Suprapubic skin (tissue), 4 donors: ENCODE data around the gene SLC12A5. TPM values are rescaled to one million over a fixed set of nuclear protein-coding genes. Genes with fewer than 3 reads are reported as not detected.

Experiments used
- DNase-seq, 2 donors: peaks; one replicate each; pipeline ENCODE4 v3.0.0-alpha.2; 2019; ENCODE audit warnings: low spot score in 2 of 2
- H3K27ac ChIP-seq: fragments of 200-600 bp; sonication (generic); one replicate; pipeline ENCODE4 v1.5.1; 2019
- H3K27me3 ChIP-seq: fragments of 200-600 bp; sonication (generic); one replicate; pipeline ENCODE4 v1.5.1; 2019
- H3K36me3 ChIP-seq: fragments of 200-600 bp; sonication (generic); one replicate; pipeline ENCODE4 v1.5.1; 2019
- H3K4me1 ChIP-seq: fragments of 200-600 bp; sonication (generic); one replicate; pipeline ENCODE4 v1.5.1; 2019
- H3K4me3 ChIP-seq: fragments of 200-600 bp; sonication (generic); one replicate; pipeline ENCODE4 v1.5.1; 2019; ENCODE audit warnings: mild to moderate bottlenecking
- H3K9me3 ChIP-seq: fragments of 200-600 bp; sonication (generic); one replicate; pipeline ENCODE4 v1.5.1; 2019
- EP300 ChIP-seq: sonication (generic); formaldehyde crosslinking; IDR thresholded peaks from one replicate; pipeline ENCODE4 v1.6.1; 2017; ENCODE audit warnings: antibody characterized with exemption
- POLR2A ChIP-seq, 2 donors: fragments of 450-650 bp; IDR thresholded peaks; one replicate each; pipeline ENCODE4 v1.6.1; 2017; ENCODE audit warnings: antibody characterized with exemption in 2 of 2, mild to moderate bottlenecking in 2 of 2, moderate library complexity in 2 of 2
- POLR2AphosphoS5 ChIP-seq, 3 donors: sonication (generic); formaldehyde crosslinking; IDR thresholded peaks; one replicate each; pipeline ENCODE4 v1.6.1; 2017; ENCODE audit warnings: antibody characterized with exemption in 3 of 3
- WGBS: methylation state at CpG from one replicate; pipeline ENCODE4 v1.1.5; 2018; 5-methylcytosine and 5-hydroxymethylcytosine counted together
- total RNA-seq, 4 donors: library from RNA; depleted of rRNA; stranded (reverse); fragments of >200 nt; gene quantifications; one replicate each; pipeline ENCODE4 v1.1.0, GENCODE V29; 2016
- TF ChIP-seq, protein P1 (sequence below), 2 donors: fragments of 200-600 bp in 1 of 2; fragments of 450-650 bp in 1 of 2; sonication (generic) in 1 of 2; IDR thresholded peaks; one replicate each; pipeline ENCODE4 v1.5.1; 2016 to 2019; ENCODE audit warnings: antibody characterized with exemption in 2 of 2, mild to moderate bottlenecking in 1 of 2, moderate library complexity in 1 of 2

SLC12A5 gene
- total RNA-seq, 4 donors from 2014 or later: 0.40 TPM; not detected in 3

GRCh38 chr20:46063652-46064054 lies 34.6 kb downstream of the SLC12A5 start:
- DNase-seq: no peak
- WGBS: 66% methylated on average over 3 of the region's 3 CpGs
- Histone ChIP-seq H3K27ac (no peak overlapping the region), H3K4me3 (no peak overlapping the region), H3K9me3 (no peaks in the 10 kb centered on the region), H3K27me3 (no peaks in the 10 kb centered on the region), H3K4me1 (peaks cover 19% of the 10 kb centered on the region), H3K36me3 (peaks cover 84% of the 10 kb centered on the region)
- TF ChIP-seq, protein P1, sequence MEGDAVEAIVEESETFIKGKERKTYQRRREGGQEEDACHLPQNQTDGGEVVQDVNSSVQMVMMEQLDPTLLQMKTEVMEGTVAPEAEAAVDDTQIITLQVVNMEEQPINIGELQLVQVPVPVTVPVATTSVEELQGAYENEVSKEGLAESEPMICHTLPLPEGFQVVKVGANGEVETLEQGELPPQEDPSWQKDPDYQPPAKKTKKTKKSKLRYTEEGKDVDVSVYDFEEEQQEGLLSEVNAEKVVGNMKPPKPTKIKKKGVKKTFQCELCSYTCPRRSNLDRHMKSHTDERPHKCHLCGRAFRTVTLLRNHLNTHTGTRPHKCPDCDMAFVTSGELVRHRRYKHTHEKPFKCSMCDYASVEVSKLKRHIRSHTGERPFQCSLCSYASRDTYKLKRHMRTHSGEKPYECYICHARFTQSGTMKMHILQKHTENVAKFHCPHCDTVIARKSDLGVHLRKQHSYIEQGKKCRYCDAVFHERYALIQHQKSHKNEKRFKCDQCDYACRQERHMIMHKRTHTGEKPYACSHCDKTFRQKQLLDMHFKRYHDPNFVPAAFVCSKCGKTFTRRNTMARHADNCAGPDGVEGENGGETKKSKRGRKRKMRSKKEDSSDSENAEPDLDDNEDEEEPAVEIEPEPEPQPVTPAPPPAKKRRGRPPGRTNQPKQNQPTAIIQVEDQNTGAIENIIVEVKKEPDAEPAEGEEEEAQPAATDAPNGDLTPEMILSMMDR (IDR thresholded peaks at IDR 0.05): no peak
- no peak for TF ChIP-seq EP300
- no peak for TF ChIP-seq POLR2AphosphoS5 (IDR thresholded peaks at IDR 0.05)

DNA sequence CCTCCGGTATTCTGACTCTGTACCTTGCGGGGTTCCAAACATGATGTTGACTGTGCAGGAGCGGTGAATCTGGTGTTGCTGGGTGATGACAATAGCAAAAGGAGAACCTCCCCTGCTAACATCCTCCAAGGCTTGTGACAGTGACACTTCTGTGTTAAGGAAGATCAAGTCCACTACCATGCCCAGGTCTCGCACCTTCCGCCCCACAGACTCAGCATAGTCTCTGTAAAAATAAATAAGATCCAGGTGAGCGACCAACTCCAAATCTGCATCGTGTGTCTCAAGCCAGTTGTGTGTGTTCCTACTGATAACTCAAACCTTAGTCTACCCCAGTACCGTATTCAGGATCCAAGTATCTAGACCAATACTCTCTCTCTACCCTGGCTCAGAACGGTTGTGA lies 36.0 kb downstream of the SLC12A5 start:
- TF ChIP-seq EP300 (no peak), POLR2AphosphoS5 (IDR thresholded peaks at IDR 0.05) (no peak), POLR2A (IDR thresholded peaks at IDR 0.05) (no peak)
- TF ChIP-seq, protein P1 (IDR thresholded peaks at IDR 0.05): no peak
- H3K4me3 ChIP-seq: no peak overlapping the region
- H3K27me3 ChIP-seq: no peaks in the 10 kb centered on the region
- peaks cover 96% of the 10 kb centered on the region for H3K36me3 ChIP-seq
- 93% methylated on average over 9 of the region's 9 CpGs for WGBS
- no peak overlapping the region for H3K27ac ChIP-seq
- no peak for DNase-seq
- peaks cover 11% of the 10 kb centered on the region for H3K4me1 ChIP-seq
- H3K9me3 ChIP-seq: no peaks in the 10 kb centered on the region

DNA sequence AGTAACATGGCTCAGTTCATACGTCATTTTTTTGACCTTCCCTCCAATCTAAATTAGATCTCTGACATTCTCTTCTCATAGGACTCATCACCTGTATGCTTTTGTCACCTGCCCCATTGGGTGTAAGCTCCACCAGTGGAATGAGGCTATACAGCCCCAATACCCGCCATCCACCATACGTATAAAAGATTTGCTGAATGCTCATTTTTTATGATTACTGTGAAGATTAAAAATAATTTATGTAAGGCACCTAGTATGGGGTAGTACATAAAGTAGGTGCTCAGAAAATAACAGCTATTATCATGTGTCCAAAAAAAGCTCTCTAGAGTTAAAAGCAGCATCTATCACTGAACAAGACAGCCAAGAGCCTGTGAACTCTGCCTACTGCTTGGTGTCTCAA lies 36.7 kb downstream of the SLC12A5 start:
- TF ChIP-seq POLR2AphosphoS5 (IDR thresholded peaks at IDR 0.05): no peak
- no peak for TF ChIP-seq POLR2A (IDR thresholded peaks at IDR 0.05)
- no peak for TF ChIP-seq EP300
- TF ChIP-seq, protein P1 (IDR thresholded peaks at IDR 0.05): no peak
- Histone ChIP-seq H3K27me3 (no peaks in the 10 kb centered on the region), H3K9me3 (no peaks in the 10 kb centered on the region), H3K27ac (no peak overlapping the region), H3K4me1 (peaks cover 11% of the 10 kb centered on the region), H3K36me3 (peaks cover 92% of the 10 kb centered on the region), H3K4me3 (no peak overlapping the region)
- DNase-seq: no peak
- WGBS: 96% methylated on average over 3 of the region's 3 CpGs

DNA sequence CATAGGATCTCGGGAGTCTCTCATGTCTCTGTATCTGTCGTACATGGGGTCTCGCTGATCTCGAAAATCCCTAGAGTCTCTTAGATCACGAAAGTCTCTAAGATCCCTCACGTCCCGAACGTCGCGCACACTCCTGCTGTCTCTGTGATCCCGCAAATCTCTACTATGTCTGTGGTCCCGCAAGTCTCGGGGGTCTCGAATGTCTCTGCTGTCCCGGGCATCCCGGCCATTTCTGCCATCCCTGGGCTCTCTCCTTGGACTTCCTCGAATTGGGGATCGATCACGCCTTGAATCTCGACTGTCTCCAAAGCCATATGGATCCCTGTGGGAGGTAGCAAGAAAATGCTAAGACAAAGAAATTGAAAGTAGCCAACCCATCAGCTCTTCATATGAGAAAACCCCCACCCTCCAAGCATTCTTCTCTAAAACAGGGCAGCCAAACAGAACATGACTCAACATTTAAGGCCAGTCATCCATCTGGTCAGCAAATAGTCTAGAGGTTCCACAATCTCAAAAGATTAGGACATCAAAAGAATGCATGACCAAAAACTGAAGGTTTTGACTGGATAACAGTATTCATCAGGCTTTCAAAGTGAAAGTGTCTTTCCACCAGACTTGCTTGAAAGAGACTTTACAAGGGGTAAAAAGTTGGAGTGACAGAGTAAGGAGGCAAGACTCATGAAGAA lies 41.3 kb downstream of the SLC12A5 start:
- H3K4me3 ChIP-seq: no peak overlapping the region
- H3K4me1 ChIP-seq: no peaks in the 10 kb centered on the region
- 95% methylated on average over 20 of the region's 20 CpGs for WGBS
- H3K27ac ChIP-seq: no peak overlapping the region
- H3K27me3 ChIP-seq: no peaks in the 10 kb centered on the region
- TF ChIP-seq, protein P1 (IDR thresholded peaks at IDR 0.05): no peak
- TF ChIP-seq POLR2A (IDR thresholded peaks at IDR 0.05) (no peak), EP300 (no peak), POLR2AphosphoS5 (IDR thresholded peaks at IDR 0.05) (no peak)
- H3K9me3 ChIP-seq: no peaks in the 10 kb centered on the region
- DNase-seq: no peak
- H3K36me3 ChIP-seq: peaks cover 60% of the 10 kb centered on the region

GRCh38 chr20:46071573-46071972 lies 42.6 kb downstream of the SLC12A5 start:
- H3K36me3 ChIP-seq: peaks cover 51% of the 10 kb centered on the region

More at GRCh38 chr20:46071573-46071972, 42.6 kb downstream of the SLC12A5 start:
- H3K9me3 ChIP-seq: no peaks in the 10 kb centered on the region
- H3K4me3 ChIP-seq: no peak overlapping the region
- WGBS: 69% methylated on average over 3 of the region's 3 CpGs
- H3K27ac ChIP-seq: no peak overlapping the region
- TF ChIP-seq POLR2A (IDR thresholded peaks at IDR 0.05) (no peak), EP300 (no peak), POLR2AphosphoS5 (IDR thresholded peaks at IDR 0.05) (no peak)
- TF ChIP-seq, protein P1 (IDR thresholded peaks at IDR 0.05): no peak
- H3K4me1 ChIP-seq: no peaks in the 10 kb centered on the region
- no peaks in the 10 kb centered on the region for H3K27me3 ChIP-seq
- no peak for DNase-seq
